ENCODE measurements around the gene RPL32. TPM values are rescaled to one million over a fixed set of nuclear protein-coding genes. Genes with fewer than 3 reads are reported as not detected.

Gene RPL32
- total and polyA plus RNA-seq, 2 experiments from 2014 or later, result 426 to 947 TPM

- peaks cover 40% of the 10 kb centered on the region; the same call in 1 of the 2 replicates for H4K20me1 ChIP-seq (ENCODE audit: insufficient read depth)
- no peak for DNase-seq
- peak overlapping the region; percentile 77 for H3K4me2 ChIP-seq (ENCODE audit: unreplicated experiment)
- 54 to 55% methylated on average over 6 of the region's 6 CpGs for WGBS, 2 experiments (ENCODE audit: low coverage in 1 of 2, low lambda C conversion rate in 2 of 2, missing lambda C conversion rate in 2 of 2)
- H3K9me3 ChIP-seq (ENCODE audit: low read depth), result no peaks in the 10 kb centered on the region
- peak overlapping the region; percentile 24; the same call in 1 of the 2 replicates for H3K4me3 ChIP-seq
- no peaks in the 10 kb centered on the region for H3K9me2 ChIP-seq (ENCODE audit: insufficient read depth)
- H3K9ac ChIP-seq, result peak overlapping the region; percentile 96; the same call in 1 of the 2 replicates
- peaks cover 63% of the 10 kb centered on the region for H3K79me2 ChIP-seq (ENCODE audit: insufficient read depth)
- H3K36me3 ChIP-seq (ENCODE audit: low read depth), result peaks cover 73% of the 10 kb centered on the region
- no peak overlapping the region for H2AFZ ChIP-seq
- in situ Hi-C loops (cut with MboI), result no loop called here
- TF ChIP-seq EZH2 (IDR thresholded peaks at IDR 0.05; ENCODE audit: insufficient read depth, poor library complexity, severe bottlenecking), result no peak
- TF ChIP-seq EZH2phosphoT487 (IDR thresholded peaks at IDR 0.05; ENCODE audit: insufficient read depth, low read depth), result no peak
- H3K27ac ChIP-seq, result no peak overlapping the region
- H3K4me1 ChIP-seq (ENCODE audit: insufficient read depth), result peaks cover 33% of the 10 kb centered on the region
- H3K27me3 ChIP-seq (replicated peaks; ENCODE audit: insufficient read depth), result no peaks in the 10 kb centered on the region
- peaks cover 79% of the 10 kb centered on the region for H3F3A ChIP-seq (ENCODE audit: insufficient read depth)
Observed at GRCh38 chr3:12837295-12837986, 3.9 kb downstream of the RPL32 start.

GRCh38 chr3:12835052-12835665 lies 6.2 kb downstream of the RPL32 start:
- no peaks in the 10 kb centered on the region for H3K27me3 ChIP-seq (replicated peaks; ENCODE audit: insufficient read depth)
- peaks cover 82% of the 10 kb centered on the region for H3K36me3 ChIP-seq (ENCODE audit: low read depth)
- in situ Hi-C loops (cut with MboI), result no loop called here

GRCh38 chr3:12833222-12834161 lies 7.9 kb downstream of the RPL32 start:
- Histone ChIP-seq H3K4me3 (no peak overlapping the region), H2AFZ (no peak overlapping the region), H4K20me1 (ENCODE audit: insufficient read depth) (peaks cover 25% of the 10 kb centered on the region; the same call in 1 of the 2 replicates), H3K9me2 (ENCODE audit: insufficient read depth) (no peaks in the 10 kb centered on the region), H3K4me2 (ENCODE audit: unreplicated experiment) (no peak overlapping the region), H3K9ac (no peak overlapping the region), H3K27me3 (replicated peaks; ENCODE audit: insufficient read depth) (no peaks in the 10 kb centered on the region), H3K36me3 (ENCODE audit: low read depth) (peaks cover 68% of the 10 kb centered on the region), H3F3A (ENCODE audit: insufficient read depth) (peaks cover 87% of the 10 kb centered on the region), H3K4me1 (ENCODE audit: insufficient read depth) (peaks cover 14% of the 10 kb centered on the region), H3K9me3 (ENCODE audit: low read depth) (no peaks in the 10 kb centered on the region), H3K79me2 (ENCODE audit: insufficient read depth) (peaks cover 35% of the 10 kb centered on the region), H3K27ac (no peak overlapping the region)
- no peak for TF ChIP-seq EZH2 (IDR thresholded peaks at IDR 0.05; ENCODE audit: insufficient read depth, poor library complexity, severe bottlenecking)
- TF ChIP-seq EZH2phosphoT487 (IDR thresholded peaks at IDR 0.05; ENCODE audit: insufficient read depth, low read depth), result no peak
- DNase-seq, result no peak
- WGBS, 2 experiments (ENCODE audit: low coverage in 1 of 2, low lambda C conversion rate in 2 of 2, missing lambda C conversion rate in 2 of 2), result 78 to 81% methylated on average over 13 of the region's 13 CpGs
- in situ Hi-C loops (cut with MboI), result no loop called here

More at GRCh38 chr3:12835052-12835665, 6.2 kb downstream of the RPL32 start:
- H3K4me3 ChIP-seq, result no peak overlapping the region
- H3K79me2 ChIP-seq (ENCODE audit: insufficient read depth), result peaks cover 52% of the 10 kb centered on the region
- H3K9me3 ChIP-seq (ENCODE audit: low read depth), result no peaks in the 10 kb centered on the region
- H3K27ac ChIP-seq, result no peak overlapping the region
- no peaks in the 10 kb centered on the region for H3K9me2 ChIP-seq (ENCODE audit: insufficient read depth)
- peaks cover 99% of the 10 kb centered on the region for H3F3A ChIP-seq (ENCODE audit: insufficient read depth)
- H4K20me1 ChIP-seq (ENCODE audit: insufficient read depth), result peaks cover 40% of the 10 kb centered on the region; the same call in 1 of the 2 replicates
- no peak for TF ChIP-seq EZH2 (IDR thresholded peaks at IDR 0.05; ENCODE audit: insufficient read depth, poor library complexity, severe bottlenecking)
- TF ChIP-seq EZH2phosphoT487 (IDR thresholded peaks at IDR 0.05; ENCODE audit: insufficient read depth, low read depth), result no peak
- peaks cover 30% of the 10 kb centered on the region for H3K4me1 ChIP-seq (ENCODE audit: insufficient read depth)
- no peak overlapping the region for H3K9ac ChIP-seq
- H3K4me2 ChIP-seq (ENCODE audit: unreplicated experiment), result no peak overlapping the region
- DNase-seq, result no peak
- WGBS, 2 experiments (ENCODE audit: low coverage in 1 of 2, low lambda C conversion rate in 2 of 2, missing lambda C conversion rate in 2 of 2), result 86 to 88% methylated on average over 6 of the region's 6 CpGs
- no peak overlapping the region for H2AFZ ChIP-seq
